GM18868 (cell line): ENCODE data around the gene ZDHHC12.

Source experiments
- ATAC-seq: cut with Tn5 transposase; IDR thresholded peaks from one replicate; pipeline ENCODE4 v1.9.1; 2021; ENCODE audit warnings: mild to moderate bottlenecking, moderate library complexity; ENCODE audit not compliant: unreplicated experiment

The ZDHHC12 gene

DNA sequence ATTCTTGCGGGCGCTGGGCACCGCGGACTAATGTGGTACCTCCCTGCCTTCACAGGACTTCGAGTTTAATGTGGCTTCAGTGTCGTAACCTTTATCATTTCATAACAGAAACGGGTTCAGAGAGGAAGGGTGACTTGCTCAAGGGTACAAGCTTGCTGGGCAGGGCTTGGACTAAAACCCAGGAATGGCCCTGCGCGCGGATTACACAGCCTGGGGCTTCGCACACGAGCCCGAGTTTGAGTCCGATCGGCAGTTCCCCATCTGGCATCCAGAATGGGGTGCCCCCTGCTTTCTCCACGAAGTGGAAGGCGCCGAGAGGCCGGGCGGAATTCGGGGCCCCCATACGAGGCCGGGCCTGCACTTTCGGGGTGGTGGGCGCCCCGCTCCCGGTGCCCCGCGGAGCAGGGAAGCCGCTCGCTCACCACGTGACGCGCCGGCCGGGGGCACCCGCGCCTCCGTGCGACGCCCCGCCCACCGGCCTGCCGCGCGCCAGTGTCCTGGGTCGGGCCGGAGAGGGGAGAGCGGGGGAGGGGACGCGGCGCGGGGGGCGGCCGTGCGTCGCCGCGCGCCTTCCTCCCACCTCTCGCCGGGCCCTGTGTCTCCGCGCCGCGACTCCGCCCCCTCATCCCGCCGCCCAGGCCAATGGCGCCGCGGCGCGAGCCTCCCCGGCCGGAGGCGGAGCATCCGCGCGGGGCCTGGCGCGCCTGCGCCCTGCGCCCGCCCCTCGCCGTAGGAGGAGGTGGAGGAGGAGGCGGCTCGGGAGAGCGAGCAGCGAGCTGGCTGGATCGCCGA lies 35.2 kb downstream of the ZDHHC12 start, which contains the start of gene SET:
Gene SET, plus strand, starts transcription at position 722 of the 792 bp plus-strand sequence. CDS start 361 bp downstream, outside the sequence.
- ATAC-seq: peak; percentile 73

DNA sequence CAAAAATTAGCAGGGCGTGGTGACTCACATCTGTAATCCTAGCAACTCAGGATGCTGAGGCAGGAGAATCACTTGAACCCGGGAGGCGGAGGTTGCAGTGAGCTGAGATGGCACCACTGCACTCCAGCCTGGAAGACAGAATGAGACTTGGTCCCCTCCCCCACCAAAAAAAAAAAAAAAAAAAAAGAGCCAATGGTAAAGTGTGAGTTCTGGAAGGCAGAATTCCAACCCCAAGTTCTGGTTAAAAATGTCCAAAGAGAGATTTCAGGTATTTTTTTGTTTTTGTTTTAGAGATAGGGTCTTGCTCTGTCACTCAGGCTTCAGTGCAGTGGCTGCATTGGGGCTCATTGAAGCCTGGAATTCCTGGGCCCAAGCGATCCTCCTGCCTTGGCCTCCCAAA lies 36.5 kb downstream of the ZDHHC12 start:
- ATAC-seq: no peak

DNA sequence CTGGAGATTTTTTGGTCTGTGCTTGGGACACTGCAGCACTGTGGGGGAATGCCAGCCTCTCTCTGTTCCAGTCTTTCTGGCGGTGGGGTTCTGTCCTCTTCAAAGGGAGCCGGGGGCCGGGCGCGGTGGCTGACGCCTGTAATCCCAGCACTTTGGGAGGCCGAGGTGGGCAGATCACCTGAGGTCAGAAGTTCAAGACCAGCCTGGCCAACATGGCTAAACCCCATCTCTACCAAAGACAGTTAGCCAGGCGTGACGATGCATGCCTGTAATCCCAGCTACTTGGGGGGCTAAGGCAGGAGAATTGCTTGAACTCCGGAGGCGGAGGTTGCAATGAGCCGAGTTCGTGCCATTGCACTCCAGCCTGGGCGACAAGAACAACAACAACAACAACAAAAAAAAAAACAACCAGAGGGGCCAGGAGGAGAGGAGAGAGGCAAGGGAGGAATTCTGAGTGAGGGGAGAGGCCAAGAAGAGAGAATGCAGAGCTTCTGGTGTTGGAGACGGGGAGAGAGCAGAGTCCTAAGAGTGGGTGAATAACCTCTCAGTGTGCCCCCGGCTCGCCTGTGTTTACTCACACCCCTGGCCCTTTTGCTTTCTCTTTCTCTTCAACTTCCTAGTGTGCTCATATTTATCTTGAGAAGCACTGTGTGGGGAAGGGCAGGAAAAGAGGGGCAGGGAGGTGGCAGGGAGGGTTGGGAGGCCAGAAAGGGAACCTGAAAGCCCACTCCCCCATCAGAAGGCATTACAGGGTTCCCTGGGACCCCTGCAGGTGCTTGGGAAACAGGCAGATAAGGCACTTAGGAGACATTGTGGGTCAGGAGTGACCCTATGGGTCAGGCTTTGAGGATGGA lies 38.1 kb downstream of the ZDHHC12 start:
- ATAC-seq: no peak

DNA sequence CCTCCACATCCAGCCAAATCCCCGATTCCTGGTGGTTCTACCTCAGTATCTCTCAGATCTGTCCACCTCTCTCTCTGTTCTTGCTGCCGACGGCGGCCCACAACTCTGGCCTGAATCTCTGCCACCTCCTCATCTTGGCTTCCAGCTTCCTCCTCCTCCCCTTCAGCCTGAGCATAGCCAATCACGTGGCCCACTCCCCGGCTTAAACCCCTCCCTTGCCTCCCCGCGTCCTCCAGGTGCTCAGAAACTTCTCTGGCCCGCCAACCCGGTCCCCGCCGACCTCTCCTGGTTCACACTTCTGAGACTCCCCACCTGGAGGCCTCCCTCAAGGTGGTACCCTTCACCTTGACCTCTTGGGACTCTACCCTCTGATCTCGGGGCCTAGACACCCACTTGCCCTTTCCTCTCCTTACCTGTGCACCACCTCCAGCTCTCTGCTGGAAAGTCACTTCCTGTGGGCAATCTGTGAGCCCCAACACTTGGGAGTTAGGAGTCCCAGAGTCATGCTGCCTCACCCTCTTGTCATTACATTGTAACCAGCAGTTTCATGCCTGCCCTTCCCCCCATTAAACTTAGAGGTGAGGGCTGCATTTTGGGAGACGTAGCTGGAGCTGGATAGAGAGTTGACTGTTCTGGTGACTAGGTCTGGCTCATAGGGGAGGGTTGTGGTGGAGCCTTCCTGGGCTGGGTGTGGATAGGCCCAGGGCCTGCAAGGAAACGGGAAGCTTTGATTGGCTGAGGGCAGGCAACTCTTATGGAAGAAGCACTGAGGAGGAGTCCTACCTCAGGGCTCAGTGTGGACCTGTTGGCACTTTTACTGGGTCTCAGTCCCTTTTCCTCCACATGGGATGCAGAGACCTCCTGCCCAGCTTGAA lies 39.4 kb downstream of the ZDHHC12 start:
- ATAC-seq: peak; percentile 33

DNA sequence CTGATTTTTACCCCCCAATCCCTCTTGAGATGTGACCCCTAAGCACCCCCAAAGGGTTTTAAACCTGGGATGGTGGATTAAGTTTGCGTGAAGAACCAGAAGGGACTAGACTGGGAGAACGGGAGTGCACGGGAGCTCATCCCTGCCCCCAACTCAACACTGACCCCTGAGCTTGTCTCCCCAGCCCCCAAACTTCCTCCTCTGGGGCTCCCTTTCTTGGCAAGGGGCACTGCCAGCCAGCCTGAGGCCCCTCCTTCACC lies 39.9 kb downstream of the ZDHHC12 start:
- no peak for ATAC-seq

DNA sequence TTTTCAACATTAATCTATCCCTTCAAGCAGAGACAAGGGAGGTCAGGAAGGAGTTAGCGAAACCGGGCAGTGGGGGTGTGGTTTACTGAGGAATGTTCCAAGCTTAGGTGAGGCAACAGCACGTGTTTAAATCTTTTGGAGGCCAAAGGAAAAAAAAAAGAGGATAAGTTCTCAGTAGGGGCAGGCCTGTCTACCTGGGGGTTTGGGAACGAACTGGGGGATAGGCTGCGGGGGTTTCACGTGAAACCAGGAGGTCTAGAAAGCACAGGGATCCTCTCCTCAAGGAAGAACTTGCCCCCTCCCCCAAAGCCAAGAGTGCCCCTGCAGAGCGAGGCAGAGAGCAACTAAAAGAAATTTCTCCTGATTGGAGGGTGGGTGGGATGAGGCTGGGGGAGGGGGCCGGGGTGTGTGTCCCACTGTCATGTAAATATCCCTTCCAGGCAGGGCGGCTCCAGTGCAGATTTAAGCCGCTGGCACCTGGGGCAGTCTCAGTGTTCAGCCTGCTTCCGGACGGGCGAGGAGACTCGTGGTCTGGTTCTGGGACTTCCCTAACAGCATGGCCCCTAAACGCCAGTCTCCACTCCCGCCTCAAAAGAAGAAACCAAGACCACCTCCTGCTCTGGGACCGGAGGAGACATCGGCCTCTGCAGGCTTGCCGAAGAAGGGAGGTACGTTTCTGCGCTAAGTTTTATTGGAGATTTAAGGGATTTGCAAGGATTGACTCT lies 40.4 kb downstream of the ZDHHC12 start:
- ATAC-seq: peak; percentile 42

DNA sequence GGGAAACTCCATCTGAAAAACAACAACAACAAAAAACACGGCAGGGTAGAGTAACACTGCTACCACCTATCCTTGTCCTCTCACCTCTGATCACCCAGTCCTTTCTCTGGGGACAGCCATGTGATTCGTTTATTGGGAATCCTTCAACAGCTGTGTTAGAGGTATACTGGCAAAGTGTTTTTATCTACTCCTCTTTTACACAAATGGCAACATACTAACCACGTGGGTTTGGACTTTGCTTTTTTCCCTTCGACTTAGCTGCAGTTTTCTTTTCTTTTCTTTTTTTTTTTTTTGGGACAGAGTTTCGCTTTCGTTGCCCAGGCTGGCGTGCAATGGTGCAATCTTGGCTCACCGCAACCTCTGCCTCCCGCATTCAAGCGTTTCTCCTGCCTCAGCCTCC lies 46.1 kb downstream of the ZDHHC12 start:
- no peak for ATAC-seq

DNA sequence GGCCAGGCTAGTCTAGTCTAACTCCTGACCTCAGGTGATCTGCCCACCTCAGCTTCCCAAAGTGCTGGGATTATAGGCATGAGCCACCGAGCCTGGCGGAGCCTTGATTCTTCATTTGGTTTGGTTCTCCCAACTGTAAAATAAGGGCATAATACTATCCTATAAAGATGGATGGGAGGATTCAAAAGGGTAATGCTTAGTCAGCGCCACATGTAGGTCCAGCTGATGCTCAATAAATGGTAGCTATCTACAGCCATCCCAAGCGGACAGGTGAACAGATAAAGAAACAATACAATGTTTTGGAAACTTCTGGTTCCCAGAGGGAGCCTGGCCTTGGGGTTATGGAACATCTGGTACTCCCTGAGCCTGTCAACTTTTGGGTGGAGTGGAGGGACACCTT lies 48.5 kb downstream of the ZDHHC12 start:
- no peak for ATAC-seq
